Neural cell (in vitro differentiated cells): ENCODE results near the gene TSR3. TPM values are rescaled to one million over a fixed set of nuclear protein-coding genes. Genes with fewer than 3 reads are reported as not detected.

Experiments used
- H2AFZ ChIP-seq: fragments of 200-600, 300-800 bp; sonication (generic), shearing (Covaris generic); 2 replicates; pipeline ENCODE4 v1.6.0; 2014; ENCODE audit warnings: low read depth, mild to moderate bottlenecking, antibody characterized with exemption, low read length, moderate library complexity
- H3F3A ChIP-seq: fragments of 200-600 bp; shearing (Covaris generic); 2 replicates; pipeline ENCODE4 v1.6.1; 2016; ENCODE audit warnings: mild to moderate bottlenecking, moderate library complexity, mixed read lengths, antibody characterized with exemption, low read length; ENCODE audit not compliant: insufficient read depth, poor library complexity, severe bottlenecking
- H3K27ac ChIP-seq: fragments of 200-600, 300-800 bp; sonication (generic), shearing (Covaris generic); 2 replicates; pipeline ENCODE4 v1.5.1; 2014; ENCODE audit warnings: mild to moderate bottlenecking, low read length, moderate library complexity
- H3K27me3 ChIP-seq: fragments of 300-800, 200-600 bp; sonication (generic), shearing (Covaris generic); 2 replicates; pipeline ENCODE4 v1.6.0; 2014; ENCODE audit warnings: mild to moderate bottlenecking, low read depth, low read length, moderate library complexity; ENCODE audit not compliant: insufficient read depth
- H3K36me3 ChIP-seq: fragments of 300-800, 200-600 bp; sonication (generic), shearing (Covaris generic); 2 replicates; pipeline ENCODE4 v1.5.1; 2014; ENCODE audit warnings: mild to moderate bottlenecking, antibody characterized with exemption, low read length, moderate library complexity; ENCODE audit not compliant: insufficient read depth
- H3K4me2 ChIP-seq: fragments of 300-800, 200-600 bp; sonication (generic), shearing (Covaris generic); 2 replicates; pipeline ENCODE4 v1.6.0; 2014; ENCODE audit warnings: mild to moderate bottlenecking, low read length
- H3K4me3 ChIP-seq: fragments of 300-800, 200-600 bp; sonication (generic), shearing (Covaris generic); 2 replicates; pipeline ENCODE4 v1.5.1; 2014; ENCODE audit warnings: mild to moderate bottlenecking, low read length, moderate library complexity
- H3K79me2 ChIP-seq: fragments of 200-600 bp; shearing (Covaris generic); replicated peaks from 2 replicates; pipeline ENCODE4 v1.6.0; 2014; ENCODE audit warnings: mild to moderate bottlenecking, low read length, moderate library complexity; ENCODE audit not compliant: insufficient read depth
- H3K9ac ChIP-seq: fragments of 300-800, 200-600 bp; sonication (generic), shearing (Covaris generic); 2 replicates; pipeline ENCODE4 v1.6.1; 2016; ENCODE audit warnings: mild to moderate bottlenecking, low read length, mixed read lengths
- H3K9me2 ChIP-seq: fragments of 200-600 bp; shearing (Covaris generic); 2 replicates; pipeline ENCODE4 v1.6.1; 2016; ENCODE audit warnings: mild to moderate bottlenecking, low read length, mixed read lengths; ENCODE audit not compliant: insufficient read depth
- H3K9me3 ChIP-seq: fragments of 200-600, 300-800 bp; sonication (generic), shearing (Covaris generic); 2 replicates; pipeline ENCODE4 v1.6.1; 2016; ENCODE audit warnings: mild to moderate bottlenecking, mixed run types, low read length, moderate library complexity, mixed read lengths
- H4K20me1 ChIP-seq: fragments of 200-600 bp; shearing (Covaris generic); 2 replicates; pipeline ENCODE4 v1.6.1; 2016; ENCODE audit warnings: mild to moderate bottlenecking, mixed run types; ENCODE audit not compliant: insufficient read depth
- EP300 ChIP-seq: fragments of 450-650 bp; conservative IDR thresholded peaks from 2 replicates; pipeline ENCODE4 v1.6.1; 2014; ENCODE audit warnings: antibody characterized with exemption, mild to moderate bottlenecking, moderate library complexity; ENCODE audit not compliant: poor library complexity, severe bottlenecking
- EZH2 ChIP-seq: fragments of 200-600, 300-800 bp; shearing (Covaris generic), sonication (generic); IDR thresholded peaks from 2 replicates; pipeline ENCODE4 v1.6.1; 2014; ENCODE audit warnings: antibody characterized with exemption, low read length, borderline replicate concordance, mild to moderate bottlenecking; ENCODE audit not compliant: insufficient read depth, poor library complexity, severe bottlenecking
- MXI1 ChIP-seq: fragments of 450-650 bp; conservative IDR thresholded peaks from 2 replicates; pipeline ENCODE4 v1.6.1; 2014; ENCODE audit warnings: antibody characterized with exemption, mild to moderate bottlenecking; ENCODE audit not compliant: poor library complexity, severe bottlenecking
- POLR2AphosphoS5 ChIP-seq: IDR thresholded peaks from 2 replicates; pipeline ENCODE4 v1.6.1; 2012
- RAD21 ChIP-seq: fragments of 450-650 bp; conservative IDR thresholded peaks from 2 replicates; pipeline ENCODE4 v1.6.1; 2014; ENCODE audit warnings: antibody characterized with exemption, mild to moderate bottlenecking, moderate library complexity
- SMC3 ChIP-seq: fragments of 450-650 bp; conservative IDR thresholded peaks from 2 replicates; pipeline ENCODE4 v1.6.1; 2014; ENCODE audit warnings: antibody characterized with exemption, mild to moderate bottlenecking, moderate library complexity; ENCODE audit not compliant: poor library complexity
- TAF1 ChIP-seq: IDR thresholded peaks from 2 replicates; pipeline ENCODE4 v1.6.1; 2012; ENCODE audit warnings: low read depth
- polyA plus RNA-seq: library from polyadenylated mRNA; depleted of rRNA; stranded (reverse); fragments of >200 nt; gene quantifications from 2 replicates; pipeline ENCODE4 v1.2.3, GENCODE V29; 2014
- TF ChIP-seq, protein P1 (sequence below): IDR thresholded peaks from 2 replicates; pipeline ENCODE4 v1.6.1; 2012; ENCODE audit warnings: borderline replicate concordance
- TF ChIP-seq, protein P2 (sequence below): fragments of 450-650 bp; IDR thresholded peaks from 2 replicates; pipeline ENCODE4 v1.5.1; 2014; ENCODE audit warnings: antibody characterized with exemption, mild to moderate bottlenecking, moderate library complexity; ENCODE audit not compliant: poor library complexity, severe bottlenecking

The TSR3 gene
- polyA plus RNA-seq, 1 donor from 2014 or later: 102 TPM

DNA sequence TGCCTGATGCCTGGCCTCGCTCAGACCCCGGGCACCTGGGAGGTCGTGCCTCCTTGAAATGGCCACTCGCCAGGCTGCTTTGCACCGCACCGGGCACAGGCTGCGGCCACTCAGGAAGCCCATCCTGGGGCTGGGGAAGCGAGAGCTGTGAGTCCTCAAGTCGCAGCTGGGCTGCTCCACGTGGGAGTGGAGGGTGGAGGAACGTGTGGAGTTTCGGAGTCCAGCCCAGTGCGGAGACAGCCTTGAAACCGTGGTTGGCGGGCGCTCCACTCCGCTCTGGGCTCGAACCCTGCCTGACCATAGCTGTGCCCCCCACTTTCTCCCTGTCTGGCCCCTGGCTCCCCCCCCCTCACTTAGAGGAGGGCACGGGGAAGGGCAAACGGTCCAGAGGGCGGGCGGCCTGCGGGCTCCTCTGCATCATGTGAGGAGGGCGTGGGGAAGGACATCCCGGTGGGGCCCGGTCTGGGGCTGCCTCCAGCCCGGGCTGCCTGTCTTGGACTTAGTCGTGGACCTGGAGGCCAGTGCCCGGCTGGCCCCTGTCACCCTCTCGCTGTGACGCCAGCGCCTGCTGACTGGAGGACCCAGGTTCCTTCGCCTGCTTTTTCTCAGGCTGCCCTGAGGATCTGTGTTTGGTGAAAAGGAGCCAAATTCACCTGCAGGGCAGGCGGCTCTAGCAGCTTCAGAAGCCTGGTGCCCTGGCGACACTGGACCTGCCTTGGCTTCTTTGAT, 39.8 kb downstream of the TSR3 start:
- Histone ChIP-seq H3K9ac (peak overlapping the region; percentile 83), H3K27ac (no peak overlapping the region), H3K4me3 (peak overlapping the region; percentile 81)

DNA sequence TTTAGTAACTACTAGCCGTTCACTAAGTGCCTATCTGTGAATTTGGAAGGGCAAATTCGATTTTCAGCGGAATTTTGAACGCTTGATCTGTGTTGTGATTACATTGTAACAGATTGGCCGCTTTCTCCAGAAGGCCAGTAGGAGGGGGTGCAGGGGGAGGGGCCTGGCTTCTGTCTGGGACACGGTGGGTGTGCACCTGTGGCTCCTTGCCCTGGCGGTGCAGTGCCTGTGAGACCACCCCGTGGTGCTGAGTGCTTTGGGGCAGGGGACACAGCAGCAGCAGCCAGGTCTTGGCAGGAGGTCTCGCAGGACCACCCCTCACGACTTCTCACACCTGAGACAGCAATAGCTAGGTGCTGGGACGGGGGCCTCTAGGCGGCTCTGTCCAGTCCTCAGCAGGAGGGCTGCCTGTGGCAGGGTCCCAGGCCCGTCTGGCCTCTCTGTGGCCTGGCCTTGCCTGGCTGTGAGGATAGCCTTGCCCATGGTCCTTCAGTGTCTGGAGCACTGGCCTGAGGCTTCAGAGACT, 40.4 kb downstream of the TSR3 start:
- no peak overlapping the region for H2AFZ ChIP-seq
- peak overlapping the region; percentile 81 for H3K4me3 ChIP-seq
- no peaks in the 10 kb centered on the region for H3K36me3 ChIP-seq
- TF ChIP-seq, protein P1, sequence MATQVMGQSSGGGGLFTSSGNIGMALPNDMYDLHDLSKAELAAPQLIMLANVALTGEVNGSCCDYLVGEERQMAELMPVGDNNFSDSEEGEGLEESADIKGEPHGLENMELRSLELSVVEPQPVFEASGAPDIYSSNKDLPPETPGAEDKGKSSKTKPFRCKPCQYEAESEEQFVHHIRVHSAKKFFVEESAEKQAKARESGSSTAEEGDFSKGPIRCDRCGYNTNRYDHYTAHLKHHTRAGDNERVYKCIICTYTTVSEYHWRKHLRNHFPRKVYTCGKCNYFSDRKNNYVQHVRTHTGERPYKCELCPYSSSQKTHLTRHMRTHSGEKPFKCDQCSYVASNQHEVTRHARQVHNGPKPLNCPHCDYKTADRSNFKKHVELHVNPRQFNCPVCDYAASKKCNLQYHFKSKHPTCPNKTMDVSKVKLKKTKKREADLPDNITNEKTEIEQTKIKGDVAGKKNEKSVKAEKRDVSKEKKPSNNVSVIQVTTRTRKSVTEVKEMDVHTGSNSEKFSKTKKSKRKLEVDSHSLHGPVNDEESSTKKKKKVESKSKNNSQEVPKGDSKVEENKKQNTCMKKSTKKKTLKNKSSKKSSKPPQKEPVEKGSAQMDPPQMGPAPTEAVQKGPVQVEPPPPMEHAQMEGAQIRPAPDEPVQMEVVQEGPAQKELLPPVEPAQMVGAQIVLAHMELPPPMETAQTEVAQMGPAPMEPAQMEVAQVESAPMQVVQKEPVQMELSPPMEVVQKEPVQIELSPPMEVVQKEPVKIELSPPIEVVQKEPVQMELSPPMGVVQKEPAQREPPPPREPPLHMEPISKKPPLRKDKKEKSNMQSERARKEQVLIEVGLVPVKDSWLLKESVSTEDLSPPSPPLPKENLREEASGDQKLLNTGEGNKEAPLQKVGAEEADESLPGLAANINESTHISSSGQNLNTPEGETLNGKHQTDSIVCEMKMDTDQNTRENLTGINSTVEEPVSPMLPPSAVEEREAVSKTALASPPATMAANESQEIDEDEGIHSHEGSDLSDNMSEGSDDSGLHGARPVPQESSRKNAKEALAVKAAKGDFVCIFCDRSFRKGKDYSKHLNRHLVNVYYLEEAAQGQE: no peak
- no peak for TF ChIP-seq SMC3
- no peak for TF ChIP-seq MXI1
- no peak for TF ChIP-seq TAF1
- TF ChIP-seq EP300: no peak
- no peak for TF ChIP-seq POLR2AphosphoS5
- no peak for TF ChIP-seq EZH2
- TF ChIP-seq RAD21: no peak
- TF ChIP-seq, protein P2, sequence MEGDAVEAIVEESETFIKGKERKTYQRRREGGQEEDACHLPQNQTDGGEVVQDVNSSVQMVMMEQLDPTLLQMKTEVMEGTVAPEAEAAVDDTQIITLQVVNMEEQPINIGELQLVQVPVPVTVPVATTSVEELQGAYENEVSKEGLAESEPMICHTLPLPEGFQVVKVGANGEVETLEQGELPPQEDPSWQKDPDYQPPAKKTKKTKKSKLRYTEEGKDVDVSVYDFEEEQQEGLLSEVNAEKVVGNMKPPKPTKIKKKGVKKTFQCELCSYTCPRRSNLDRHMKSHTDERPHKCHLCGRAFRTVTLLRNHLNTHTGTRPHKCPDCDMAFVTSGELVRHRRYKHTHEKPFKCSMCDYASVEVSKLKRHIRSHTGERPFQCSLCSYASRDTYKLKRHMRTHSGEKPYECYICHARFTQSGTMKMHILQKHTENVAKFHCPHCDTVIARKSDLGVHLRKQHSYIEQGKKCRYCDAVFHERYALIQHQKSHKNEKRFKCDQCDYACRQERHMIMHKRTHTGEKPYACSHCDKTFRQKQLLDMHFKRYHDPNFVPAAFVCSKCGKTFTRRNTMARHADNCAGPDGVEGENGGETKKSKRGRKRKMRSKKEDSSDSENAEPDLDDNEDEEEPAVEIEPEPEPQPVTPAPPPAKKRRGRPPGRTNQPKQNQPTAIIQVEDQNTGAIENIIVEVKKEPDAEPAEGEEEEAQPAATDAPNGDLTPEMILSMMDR: no peak
- H4K20me1 ChIP-seq: peaks cover 52% of the 10 kb centered on the region
- H3K4me2 ChIP-seq: peak overlapping the region; percentile 93
- no peak overlapping the region for H3K27ac ChIP-seq
- H3K9me2 ChIP-seq: no peaks in the 10 kb centered on the region
- no peaks in the 10 kb centered on the region for H3F3A ChIP-seq
- peak overlapping the region; percentile 83 for H3K9ac ChIP-seq
- no peaks in the 10 kb centered on the region for H3K27me3 ChIP-seq
- peaks cover 50% of the 10 kb centered on the region for H3K79me2 ChIP-seq
- H3K9me3 ChIP-seq: no peaks in the 10 kb centered on the region

More for the DNA sequence above, 39.8 kb downstream of the TSR3 start:
- Histone ChIP-seq H3K9me3 (no peaks in the 10 kb centered on the region), H3K9me2 (no peaks in the 10 kb centered on the region), H2AFZ (no peak overlapping the region), H3K36me3 (no peaks in the 10 kb centered on the region), H4K20me1 (peaks cover 53% of the 10 kb centered on the region), H3K27me3 (no peaks in the 10 kb centered on the region), H3K79me2 (peaks cover 55% of the 10 kb centered on the region), H3F3A (no peaks in the 10 kb centered on the region), H3K4me2 (no peak overlapping the region)
- TF ChIP-seq MXI1 (no peak), POLR2AphosphoS5 (no peak), TAF1 (no peak), EZH2 (no peak), SMC3 (no peak), RAD21 (no peak), EP300 (no peak)
- TF ChIP-seq, protein P2: no peak
- TF ChIP-seq, protein P1: no peak
